HL-60 (cell line): ENCODE results near the gene CLIP4.

Experiments
- DNase-seq, 2 experiments: peaks; one replicate each; pipeline ENCODE4 v3.0.0-alpha.2; 2010 to 2020; ENCODE audit warnings: low read depth in 1 of 2, low spot score in 1 of 2
- H3K27ac ChIP-seq: fragments of 250-450 bp; sonication (Bioruptor Pico); replicated peaks from 2 replicates; pipeline ENCODE4 v1.5.1; 2020; ENCODE audit warnings: mild to moderate bottlenecking, moderate library complexity
- H3K27me3 ChIP-seq: fragments of 250-450 bp; sonication (Bioruptor Pico); 2 replicates; pipeline ENCODE4 v1.5.1; 2021; ENCODE audit warnings: mild to moderate bottlenecking, moderate library complexity; ENCODE audit not compliant: insufficient read depth, poor library complexity, severe bottlenecking
- H3K4me3 ChIP-seq: replicated peaks from 2 replicates; pipeline ENCODE4 v1.5.1; 2011; ENCODE audit warnings: mild to moderate bottlenecking, control low read depth, low read length; ENCODE audit not compliant: insufficient read depth
- CTCF ChIP-seq: IDR thresholded peaks from one replicate; pipeline ENCODE4 v1.5.1; 2011; ENCODE audit warnings: low read length, control low read depth, inconsistent platforms; ENCODE audit not compliant: insufficient read depth
- GABPA ChIP-seq: IDR thresholded peaks from 2 replicates; pipeline ENCODE4 v1.6.1; 2012; ENCODE audit warnings: low read depth
- POLR2AphosphoS5 ChIP-seq: IDR thresholded peaks from 2 replicates; pipeline ENCODE4 v1.6.1; 2012; ENCODE audit warnings: low read depth
- REST ChIP-seq: IDR thresholded peaks from 2 replicates; pipeline ENCODE4 v1.6.1; 2012; ENCODE audit warnings: low read depth; ENCODE audit not compliant: insufficient replicate concordance
- SPI1 ChIP-seq: IDR thresholded peaks from 2 replicates; pipeline ENCODE4 v1.6.1; 2012; ENCODE audit warnings: low read depth, mild to moderate bottlenecking, borderline replicate concordance

The CLIP4 gene

GRCh38 chr2:29232041-29232440 lies 116.8 kb downstream of the CLIP4 start:
- H3K4me3 ChIP-seq: no peak overlapping the region
- no peak for TF ChIP-seq SPI1
- no peak for TF ChIP-seq POLR2AphosphoS5
- TF ChIP-seq CTCF: no peak
- TF ChIP-seq REST: no peak
- no peak for TF ChIP-seq GABPA
- no peaks in the 10 kb centered on the region for H3K27me3 ChIP-seq
- no peak overlapping the region for H3K27ac ChIP-seq
- no peak for DNase-seq

- H3K4me3 ChIP-seq: no peak overlapping the region
- peaks cover 2% of the 10 kb centered on the region for H3K27me3 ChIP-seq
- TF ChIP-seq REST: no peak
- DNase-seq: no peak
- no peak overlapping the region for H3K27ac ChIP-seq
Observed at GRCh38 chr2:29233428-29233827, 118.2 kb downstream of the CLIP4 start.

GRCh38 chr2:29235411-29235810 lies 120.2 kb downstream of the CLIP4 start:
- Histone ChIP-seq H3K27me3 (peaks cover 2% of the 10 kb centered on the region), H3K4me3 (no peak overlapping the region), H3K27ac (no peak overlapping the region)
- DNase-seq: no peak
- TF ChIP-seq CTCF (no peak), REST (no peak)

GRCh38 chr2:29236074-29236473 lies 120.9 kb downstream of the CLIP4 start:
- no peak overlapping the region for H3K4me3 ChIP-seq
- no peak for DNase-seq
- no peak for TF ChIP-seq REST
- H3K27ac ChIP-seq: no peak overlapping the region
- peaks cover 2% of the 10 kb centered on the region for H3K27me3 ChIP-seq
